ENCODE results near the gene LAMTOR4.

LAMTOR4 gene

DNA sequence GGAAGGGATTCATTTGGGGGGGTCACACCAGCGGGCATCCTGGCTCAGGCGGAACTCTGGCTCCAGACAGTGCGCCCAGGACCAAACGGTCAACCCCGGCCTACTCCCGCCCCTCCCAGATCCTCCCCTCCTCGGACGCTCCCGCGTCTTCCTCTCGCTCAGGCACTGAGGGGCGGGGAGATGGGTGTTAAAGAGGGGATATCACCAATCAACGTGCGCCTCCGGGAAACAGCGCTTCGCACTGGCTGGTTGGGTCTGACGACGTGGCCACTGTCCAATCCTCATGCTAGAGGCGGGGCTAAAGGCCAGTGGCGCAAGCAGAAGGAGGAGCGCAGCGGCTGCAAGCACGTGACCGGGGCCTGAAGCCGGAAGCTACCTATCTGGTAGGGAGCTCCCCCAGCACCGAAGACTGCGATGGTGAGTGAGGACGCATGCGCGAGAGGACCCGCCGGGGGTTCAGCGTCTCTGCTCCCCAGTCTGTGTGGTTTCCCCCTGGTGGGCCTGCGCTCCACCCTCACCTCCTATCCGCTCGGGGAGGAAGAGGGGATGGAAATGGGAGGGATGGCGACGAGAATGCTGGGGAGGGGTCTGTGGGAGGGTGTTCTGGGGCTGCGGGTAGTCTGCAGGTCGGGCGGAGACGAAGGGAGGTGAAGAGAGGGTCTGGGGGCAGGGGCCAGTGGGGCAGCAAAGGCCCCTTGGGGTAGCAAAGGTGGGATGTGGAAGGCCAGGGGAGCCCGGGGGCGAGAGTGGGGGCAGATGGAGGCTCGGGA, at the start of gene LAMTOR4:
Gene LAMTOR4 (plus strand): TSS at position 360 of the 770 bp plus-strand sequence. CDS start 55 bp downstream, at position 415.
- DNase-seq, result peak; percentile 99

DNA sequence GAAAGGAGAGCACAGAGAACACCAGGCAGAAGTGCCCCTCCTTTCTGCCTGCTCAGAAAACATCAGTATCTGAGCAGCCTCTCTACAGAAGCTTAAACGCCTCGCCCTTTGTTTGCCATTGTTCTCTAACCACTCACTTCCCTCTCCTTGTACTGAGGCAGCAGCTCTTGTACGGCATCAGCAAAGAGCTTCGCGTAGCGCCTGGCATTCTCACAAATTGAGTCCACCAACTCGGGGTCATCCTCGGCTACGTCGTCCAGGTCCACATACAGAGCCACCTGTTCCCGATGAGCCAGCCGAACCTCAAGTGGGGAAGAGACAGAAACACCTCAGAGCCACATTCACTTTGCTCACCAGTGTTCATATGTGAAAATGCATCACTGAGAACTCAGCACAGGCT, 49.3 kb upstream of the LAMTOR4 start:
- DNase-seq, result no peak

DNA sequence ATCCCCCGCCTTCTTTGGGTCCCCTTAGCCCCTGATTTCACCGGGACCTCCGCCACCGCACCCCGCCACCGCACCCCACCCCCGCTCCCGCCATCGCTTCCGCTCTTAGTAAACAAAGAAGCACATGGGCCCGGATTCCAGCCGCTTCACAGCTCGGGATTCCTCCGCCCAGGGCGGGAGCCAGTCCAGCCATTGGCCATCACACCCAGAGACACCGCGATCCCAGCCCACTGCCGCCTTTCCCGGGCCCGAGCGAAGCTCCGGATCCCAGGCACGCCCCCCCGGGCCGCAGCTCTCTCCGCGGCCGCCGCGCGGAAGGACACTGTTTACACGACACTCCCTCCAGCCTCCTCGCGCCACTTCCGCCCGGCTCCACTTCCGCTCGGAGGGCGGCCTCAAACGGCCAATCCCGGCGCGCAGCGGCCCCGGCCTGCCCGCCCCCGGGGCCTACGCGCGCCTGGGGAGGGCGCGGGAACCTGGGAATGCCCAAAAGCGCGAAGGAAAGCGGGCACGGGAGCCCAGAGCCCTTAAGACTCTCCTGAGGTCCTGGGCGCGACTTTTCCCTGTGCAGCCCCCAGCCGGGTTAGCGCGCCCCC, 48.2 kb upstream of the LAMTOR4 start:
- peak; percentile 85 for DNase-seq

DNA sequence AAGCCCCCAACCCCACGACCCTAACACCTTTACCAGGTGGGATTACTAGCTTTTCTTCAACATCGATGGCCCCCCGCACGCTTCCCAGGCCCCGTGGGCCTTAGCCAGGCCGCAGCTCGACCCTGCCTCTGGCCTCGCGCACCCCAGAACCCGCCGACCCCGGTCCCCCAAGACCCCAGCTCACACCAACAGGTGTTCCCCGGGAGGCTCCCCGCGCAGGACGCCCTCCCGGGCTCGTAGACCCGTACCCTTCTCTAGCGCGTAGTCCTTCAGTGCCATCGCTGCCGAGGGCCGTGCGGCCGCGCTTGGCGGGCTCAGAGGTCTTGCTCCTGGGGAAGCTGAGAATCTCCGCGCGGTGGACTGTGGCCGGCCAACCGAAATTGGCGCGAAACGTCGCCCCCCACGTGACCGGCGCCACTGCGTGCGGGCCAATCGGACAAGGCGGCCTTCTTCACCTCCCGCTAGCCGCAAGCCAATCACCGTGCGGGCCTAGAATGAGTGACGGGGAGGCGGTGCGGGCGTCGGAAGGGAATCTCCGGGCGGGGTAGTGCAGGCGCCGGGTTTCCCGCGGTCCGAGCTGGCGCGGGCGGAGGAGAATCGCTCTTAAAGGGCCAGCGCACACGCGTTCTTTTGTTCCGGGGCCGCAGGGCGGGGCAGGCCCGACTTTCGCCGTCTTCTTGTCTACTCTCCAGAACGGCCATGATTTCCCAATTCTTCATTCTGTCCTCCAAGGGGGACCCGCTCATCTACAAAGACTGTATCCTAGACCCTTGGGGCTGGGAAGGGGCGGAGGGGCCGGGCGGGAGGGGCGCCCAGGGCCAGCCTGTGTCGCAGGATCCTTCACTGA, 47.5 kb upstream of the LAMTOR4 start, which contains the start of the genes AP4M1 and MCM7:
Gene AP4M1 (plus strand): TSS at position 628 of the 847 bp plus-strand sequence. CDS start 72 bp downstream, at position 700.
Gene MCM7 (minus strand): TSS at position 382 of the 847 bp plus-strand sequence. CDS start 103 bp downstream, at position 279.
- DNase-seq, result peak; percentile 97

DNA sequence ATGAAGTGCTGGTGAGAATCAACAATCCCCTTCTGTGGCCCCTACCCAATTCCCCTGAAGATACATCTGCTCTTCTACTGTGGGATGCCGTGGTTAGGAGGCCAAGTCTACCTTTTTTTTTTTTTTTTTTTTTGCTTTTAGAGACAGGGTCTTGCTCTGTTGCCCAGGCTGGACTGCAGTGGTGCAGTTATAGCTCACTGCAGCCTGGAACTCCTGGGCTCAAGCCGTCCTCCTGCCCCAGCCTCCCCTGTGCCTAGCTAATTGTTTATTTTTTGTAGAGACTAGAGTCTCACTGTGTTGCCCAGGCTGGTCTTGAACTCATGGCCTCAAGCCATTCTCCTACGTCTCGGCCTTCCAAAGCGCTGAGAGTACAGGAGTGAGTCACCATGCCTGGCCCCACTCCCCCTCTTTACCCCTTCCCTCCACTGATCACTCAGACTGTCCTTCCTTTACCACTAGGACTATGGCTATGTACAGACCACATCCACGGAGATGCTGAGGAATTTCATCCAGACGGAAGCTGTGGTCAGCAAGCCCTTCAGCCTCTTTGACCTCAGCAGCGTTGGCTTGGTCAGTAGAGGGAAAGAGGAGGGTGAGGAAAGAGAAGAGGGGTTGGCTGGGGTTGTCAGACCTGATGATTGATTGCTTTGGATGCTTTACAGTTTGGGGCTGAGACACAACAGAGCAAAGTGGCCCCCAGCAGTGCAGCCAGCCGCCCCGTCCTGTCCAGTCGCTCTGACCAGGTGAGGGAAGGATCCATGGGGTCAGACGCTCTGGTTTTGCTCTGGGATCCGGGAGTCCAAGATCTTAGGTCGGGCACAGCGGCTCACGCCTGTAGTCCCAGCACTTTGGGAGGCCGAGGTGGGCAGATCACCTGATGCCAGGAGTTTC, 45.5 kb upstream of the LAMTOR4 start:
- no peak for DNase-seq

DNA sequence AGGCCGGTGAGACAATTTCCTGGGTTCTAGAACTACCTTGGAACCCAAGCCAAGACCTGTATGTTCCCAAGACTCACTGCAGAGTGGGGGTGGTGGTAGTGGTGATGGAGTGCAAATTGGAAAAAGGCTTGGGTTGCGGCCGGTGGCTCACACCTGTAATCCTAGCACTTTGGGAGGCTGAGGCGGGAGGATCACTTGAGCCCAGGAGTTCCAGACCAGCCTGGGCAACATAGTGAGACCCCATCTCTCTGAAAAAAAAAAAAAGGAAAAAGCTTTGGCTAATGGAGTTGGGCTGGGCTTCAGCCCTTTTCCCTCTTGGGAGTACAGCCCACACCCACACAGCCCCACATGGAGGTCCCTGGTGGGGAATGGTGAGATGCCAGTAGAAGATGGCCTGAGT, 43.2 kb upstream of the LAMTOR4 start:
- no peak for DNase-seq

DNA sequence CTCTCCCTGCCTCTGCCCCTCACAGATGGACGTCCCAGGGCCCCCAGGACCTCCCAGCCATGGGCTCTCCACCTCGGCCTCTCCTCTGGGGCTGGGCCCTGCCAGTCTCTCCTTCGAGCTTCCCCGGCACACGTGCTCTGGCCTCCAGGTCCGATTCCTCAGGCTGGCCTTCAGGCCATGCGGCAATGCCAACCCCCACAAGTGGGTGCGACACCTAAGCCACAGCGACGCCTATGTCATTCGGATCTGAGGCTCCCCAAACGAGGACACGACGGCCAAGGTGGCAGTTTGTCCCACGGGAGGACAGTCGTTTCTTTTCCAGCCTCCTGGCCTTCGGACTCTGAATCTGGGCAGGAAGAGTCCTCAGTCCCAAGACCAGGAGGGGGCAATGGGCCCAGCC, 42.1 kb upstream of the LAMTOR4 start:
- no peak for DNase-seq

DNA sequence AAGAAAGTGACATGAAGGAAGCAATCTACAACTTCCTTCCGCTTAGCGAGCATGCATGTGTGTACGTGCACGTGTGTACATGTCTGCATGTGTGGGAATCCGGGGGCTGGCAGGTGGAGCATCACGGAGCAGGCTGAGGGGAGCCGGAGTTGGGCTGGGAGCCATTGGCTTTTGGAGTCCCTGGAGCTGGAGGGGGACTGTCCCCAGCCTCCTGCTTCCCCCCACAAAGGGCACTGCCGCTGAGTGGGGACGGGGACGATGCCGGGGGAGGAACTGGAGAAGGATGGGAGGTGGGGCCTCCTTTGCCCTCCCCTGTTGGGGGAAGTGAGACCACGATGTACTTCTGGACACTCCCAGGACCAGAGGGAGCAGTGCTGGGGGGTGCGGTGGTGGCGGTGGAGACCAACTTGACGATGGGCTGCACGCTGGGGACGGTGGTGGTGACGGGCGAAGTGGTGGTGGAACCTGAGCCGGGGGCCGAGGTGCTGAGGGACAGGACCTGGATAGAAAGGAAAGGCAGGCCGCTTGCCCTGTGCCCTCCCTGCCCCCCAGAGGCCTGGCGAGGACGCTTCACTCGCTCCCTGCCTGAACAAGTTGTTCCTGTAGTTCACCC, 41.5 kb upstream of the LAMTOR4 start:
- DNase-seq, result no peak

DNA sequence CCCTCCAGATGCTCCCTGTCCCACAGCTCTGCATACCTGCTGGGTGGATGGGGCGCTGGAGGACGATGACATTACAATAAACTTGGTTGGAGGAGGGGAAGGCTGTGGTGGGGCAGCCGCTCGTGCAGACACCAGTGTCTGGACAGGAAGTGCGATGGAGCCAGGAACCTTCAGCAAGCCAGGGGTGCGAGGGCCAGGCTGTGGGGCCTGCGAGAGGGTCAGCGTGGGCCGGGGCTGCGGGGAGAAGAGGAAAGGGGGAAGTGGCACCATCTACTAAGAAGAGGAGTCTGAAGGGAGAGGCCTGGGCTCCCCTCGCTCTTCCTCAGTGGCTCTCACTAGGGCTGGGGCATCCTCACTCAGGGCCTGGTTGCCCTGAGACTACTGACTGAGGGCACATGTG, 40.8 kb upstream of the LAMTOR4 start:
- DNase-seq, result no peak

DNA sequence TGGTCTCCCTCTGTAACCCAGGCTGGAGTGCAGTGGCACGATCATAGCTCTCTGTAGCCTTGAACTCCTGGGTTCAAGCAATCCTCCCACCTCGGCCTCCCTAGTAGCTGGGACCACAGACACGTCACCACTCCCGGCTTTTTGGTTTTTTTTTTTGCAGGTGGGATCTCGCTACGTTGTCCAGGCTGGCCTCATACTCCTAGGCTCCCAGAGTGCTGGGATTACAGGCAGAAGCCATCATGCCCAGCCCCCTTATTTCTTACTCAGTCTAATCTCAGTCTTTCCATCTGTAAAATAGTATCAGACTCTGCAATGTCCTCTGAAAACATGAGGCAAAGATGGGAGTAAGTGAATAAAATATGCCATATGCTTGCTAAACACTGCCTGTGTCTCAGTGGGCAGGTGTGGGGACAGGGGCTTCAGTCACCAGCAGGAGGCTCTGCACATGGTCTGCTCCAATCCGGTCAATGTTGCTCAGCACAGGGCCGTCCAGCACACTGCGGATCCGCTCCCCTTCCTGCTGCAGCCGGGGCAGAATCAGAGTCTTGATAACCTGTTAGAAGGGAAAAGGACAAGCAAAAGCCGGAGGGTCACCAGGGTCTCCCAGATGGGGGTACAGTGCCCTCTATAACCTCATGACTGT, 39.1 kb upstream of the LAMTOR4 start:
- no peak for DNase-seq

DNA sequence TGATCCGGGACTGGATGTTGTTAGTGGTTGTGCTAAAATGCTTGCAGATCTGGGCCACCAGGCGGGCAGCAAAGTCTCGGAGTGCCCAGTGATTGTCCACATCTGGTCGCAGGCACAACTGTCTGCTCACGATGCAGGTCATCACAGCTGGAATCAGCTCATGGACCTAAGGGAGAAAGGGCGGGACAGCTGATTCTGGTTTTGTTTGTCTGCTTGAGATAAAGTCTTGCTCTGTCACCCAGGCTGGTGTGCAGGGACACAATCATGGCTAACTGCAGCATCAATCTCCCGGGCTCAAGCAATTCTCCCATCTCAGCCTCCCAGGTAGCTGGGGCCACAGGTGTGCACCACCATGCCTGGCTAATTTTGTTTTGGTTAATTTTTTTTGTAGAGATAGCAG, 37.6 kb upstream of the LAMTOR4 start:
- no peak for DNase-seq

DNA sequence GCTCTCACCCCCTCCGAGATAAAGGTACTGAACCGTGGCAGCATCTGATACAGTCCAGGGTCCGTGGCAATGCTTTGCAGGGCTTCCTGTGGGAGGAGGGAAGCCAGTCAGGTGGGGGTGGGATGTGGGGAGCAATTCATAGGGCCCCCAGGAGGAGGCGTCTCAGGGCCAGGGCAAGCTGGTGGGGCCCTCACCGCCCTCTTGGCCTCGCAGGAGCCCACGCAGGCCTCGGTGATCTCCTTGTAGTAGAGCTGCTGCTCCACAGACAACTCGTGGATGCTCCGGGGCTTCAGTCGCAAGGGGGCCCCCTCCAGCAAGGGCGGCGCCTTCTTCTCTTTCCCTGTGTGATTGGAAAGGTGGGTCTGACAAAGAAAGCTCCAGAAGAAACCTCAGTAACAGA, 36.8 kb upstream of the LAMTOR4 start:
- no peak for DNase-seq

DNA sequence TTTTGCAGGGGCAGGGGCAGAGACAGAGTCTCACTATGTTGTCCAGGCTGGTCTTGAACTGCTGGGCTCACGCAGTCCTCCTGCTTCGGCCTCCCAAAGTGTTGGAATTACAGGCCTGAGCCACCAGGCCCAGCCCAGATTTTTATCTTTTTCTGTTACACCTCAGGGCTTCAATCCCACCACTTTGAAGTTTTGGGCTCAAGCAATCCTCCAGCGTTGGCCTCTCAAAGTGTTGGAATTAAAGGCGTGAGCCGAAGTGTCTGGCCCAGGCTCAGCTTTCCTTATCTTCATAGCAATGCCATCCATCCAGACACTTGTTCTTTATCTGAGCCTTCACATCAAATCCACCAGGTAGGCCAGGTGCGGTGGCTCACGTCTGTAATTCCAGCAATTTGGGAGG, 33.7 kb upstream of the LAMTOR4 start:
- DNase-seq, result no peak

DNA sequence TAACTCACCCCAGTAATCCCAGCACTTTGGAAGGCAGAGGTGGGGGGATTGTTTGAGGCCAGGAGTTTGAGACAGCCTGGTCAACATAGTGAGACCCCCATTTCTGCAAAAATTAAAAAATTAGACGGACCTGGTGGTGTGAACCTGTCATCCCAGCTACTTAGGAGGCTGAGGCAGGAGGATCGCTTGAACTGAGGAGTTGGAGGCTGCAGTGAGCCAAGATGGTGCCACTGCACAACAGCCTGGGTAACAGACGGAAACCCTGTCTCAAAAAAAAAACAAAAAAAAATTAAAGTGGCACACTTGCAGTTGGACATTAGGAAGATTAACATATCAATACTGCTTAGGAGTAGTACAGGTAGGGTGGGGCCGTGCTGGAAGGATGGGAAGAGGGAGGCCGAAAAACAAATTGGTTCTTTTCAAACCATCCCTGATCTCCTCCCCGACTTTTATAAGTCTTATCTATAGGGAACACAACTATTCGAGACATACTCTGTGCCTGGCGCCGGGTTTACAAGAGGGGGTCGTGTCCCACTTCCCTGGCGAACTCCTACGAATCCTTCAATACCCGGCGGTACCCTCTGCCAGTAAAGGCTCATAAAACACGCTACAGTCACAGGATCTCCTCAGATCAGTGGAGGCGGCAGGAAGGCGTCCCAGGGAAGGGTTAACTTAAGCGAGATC, 30.2 kb upstream of the LAMTOR4 start:
- DNase-seq, result no peak

DNA sequence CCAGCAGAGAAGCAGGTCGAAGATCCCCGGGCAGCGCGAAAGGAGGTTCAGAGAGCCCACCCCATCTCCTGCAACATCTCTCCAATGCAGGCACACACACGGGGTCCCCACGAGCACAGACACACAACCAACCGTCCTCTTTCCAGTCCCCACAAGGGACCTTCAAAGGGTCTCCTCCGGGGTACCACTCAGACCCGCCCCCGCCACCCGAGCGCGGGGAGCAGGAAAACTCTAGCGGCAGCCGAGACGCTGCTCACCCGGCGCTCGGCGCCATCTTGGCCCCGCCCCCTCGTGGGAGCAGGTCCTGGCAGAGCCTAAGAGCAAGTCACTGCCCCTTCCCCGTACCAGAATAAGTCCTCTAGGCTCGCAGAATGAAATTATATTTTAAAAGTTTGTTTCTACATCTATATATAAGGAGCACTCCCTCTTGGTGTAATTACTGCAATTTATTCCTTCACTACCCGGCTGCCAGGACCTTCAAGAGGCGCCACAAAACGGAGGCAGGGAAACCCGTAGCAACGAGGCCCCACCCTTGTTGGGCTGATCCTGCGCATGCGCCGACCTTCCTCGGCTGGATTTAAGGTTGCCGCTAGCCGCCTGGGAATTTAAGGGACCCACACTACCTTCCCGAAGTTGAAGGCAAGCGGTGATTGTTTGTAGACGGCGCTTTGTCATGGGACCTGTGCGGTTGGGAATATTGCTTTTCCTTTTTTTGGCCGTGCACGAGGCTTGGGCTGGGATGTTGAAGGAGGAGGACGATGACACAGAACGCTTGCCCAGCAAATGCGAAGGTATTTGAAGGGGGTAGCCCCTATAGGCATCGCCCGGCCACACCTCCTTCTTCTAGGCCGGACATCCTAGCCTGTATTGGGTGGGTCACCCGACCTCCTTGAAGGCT, 29.4 kb upstream of the LAMTOR4 start, which contains the start of the genes CNPY4 and TAF6:
Gene CNPY4 (plus strand): TSS at position 563 of the 898 bp plus-strand sequence. CDS start 111 bp downstream, at position 674.
Gene TAF6 (minus strand): TSS at position 287 of the 898 bp plus-strand sequence. CDS start 5,149 bp downstream, outside the sequence.
- DNase-seq, result peak; percentile 86

DNA sequence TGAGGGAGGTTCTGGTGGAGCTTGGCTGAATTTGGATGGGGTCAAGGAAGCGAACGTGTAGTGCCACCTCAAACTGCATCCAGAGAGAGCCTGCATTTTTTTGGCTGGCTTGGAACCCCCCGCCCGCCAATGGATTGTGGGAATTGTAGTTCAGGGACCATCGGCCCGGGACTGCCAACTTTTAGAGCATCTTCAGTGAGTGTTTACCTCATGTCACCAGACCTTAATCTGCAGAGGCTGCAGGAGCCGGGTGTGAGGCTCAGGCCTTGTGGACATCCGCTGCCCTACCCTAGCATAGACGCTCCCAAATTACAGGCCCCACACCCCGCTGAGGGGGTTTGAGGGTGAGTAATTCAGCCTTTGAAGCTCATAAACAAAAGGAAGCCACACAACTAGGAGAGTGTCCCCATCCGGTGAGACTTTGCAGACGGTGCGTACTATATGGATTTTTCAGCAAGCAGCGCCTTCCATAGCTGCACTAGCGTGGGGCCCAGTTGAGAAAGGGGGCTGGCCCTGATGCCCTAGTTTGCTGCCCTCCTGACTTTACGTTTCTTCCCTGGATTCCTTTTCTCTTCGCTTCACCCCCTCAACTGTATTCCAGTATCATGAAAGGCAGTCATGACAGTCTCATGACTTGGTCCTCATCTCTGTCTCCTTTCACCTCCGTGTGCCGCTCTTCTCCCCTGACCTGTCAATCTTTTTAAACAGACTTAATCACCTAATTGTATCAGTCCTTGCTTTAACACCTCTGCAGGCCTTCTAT, 28.6 kb upstream of the LAMTOR4 start:
- no peak for DNase-seq

DNA sequence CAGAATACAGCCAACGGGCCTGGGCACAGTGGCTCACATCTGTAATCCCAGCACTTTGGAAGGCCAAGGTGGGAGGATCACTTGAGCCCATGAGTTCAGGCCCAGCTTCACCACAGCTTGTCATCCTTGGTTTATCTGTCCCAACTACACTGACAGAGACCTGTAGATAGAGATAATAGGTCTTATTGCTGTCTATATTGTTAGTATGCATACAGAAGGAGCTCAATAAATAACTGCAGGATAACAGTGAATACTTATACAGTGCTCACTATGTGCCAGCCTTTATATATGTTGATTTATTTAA, 28.0 kb upstream of the LAMTOR4 start:
- no peak for DNase-seq

DNA sequence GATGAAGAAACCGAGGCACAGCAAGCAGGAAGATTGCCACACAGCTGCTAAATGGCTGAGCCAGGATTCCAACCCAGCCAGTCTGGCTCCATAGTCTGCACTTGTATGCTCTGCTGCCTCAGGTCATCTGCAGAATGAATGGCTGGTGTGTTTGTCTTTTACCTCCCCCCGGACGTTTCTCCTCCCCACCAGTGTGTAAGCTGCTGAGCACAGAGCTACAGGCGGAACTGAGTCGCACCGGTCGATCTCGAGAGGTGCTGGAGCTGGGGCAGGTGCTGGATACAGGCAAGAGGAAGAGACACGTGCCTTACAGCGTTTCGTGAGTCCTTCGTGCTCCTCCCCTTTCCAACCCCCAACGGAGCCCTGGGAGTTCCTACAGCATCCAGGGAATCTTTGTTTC, 26.7 kb upstream of the LAMTOR4 start:
- no peak for DNase-seq

DNA sequence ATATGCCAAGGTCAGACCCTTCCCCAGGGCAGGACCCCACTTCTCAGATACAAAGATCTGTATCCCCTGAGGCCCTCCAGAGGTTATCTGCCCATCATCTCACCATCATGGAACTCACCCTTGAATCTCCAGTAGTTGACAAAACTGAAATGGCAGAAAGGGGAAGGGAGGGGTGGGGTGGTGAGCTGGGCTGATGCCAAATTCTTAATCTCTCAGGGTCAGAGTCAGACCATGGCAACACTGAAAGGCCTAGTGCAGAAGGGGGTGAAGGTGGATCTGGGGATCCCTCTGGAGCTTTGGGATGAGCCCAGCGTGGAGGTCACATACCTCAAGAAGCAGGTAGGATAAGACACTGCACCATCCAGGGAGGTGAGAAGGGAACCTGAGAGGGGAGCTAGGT, 26.1 kb upstream of the LAMTOR4 start:
- no peak for DNase-seq

All from GDM1 (cell line).